HG03378 (cell line): Measurements from ENCODE around the gene CSNK2A3.

Source experiments
- ATAC-seq: cut with Tn5 transposase; IDR thresholded peaks from one replicate; pipeline ENCODE4 v1.9.1; 2021; ENCODE audit warnings: mild to moderate bottlenecking, moderate library complexity; ENCODE audit not compliant: unreplicated experiment

Gene CSNK2A3

GRCh38 chr11:11338304-11338703, 14.7 kb downstream of the CSNK2A3 start:
- no peak for ATAC-seq

GRCh38 chr11:11336664-11337063, 16.4 kb downstream of the CSNK2A3 start:
- no peak for ATAC-seq

- ATAC-seq: no peak
Observed at GRCh38 chr11:11335043-11335442, 18.0 kb downstream of the CSNK2A3 start.

- no peak for ATAC-seq
Observed at GRCh38 chr11:11334607-11335006, 18.4 kb downstream of the CSNK2A3 start.

- ATAC-seq: no peak
Observed at GRCh38 chr11:11332141-11332710, 20.8 kb downstream of the CSNK2A3 start.

- no peak for ATAC-seq
Observed at GRCh38 chr11:11329062-11329806, 23.8 kb downstream of the CSNK2A3 start.

- ATAC-seq: no peak
Observed at GRCh38 chr11:11324090-11324489, 29.0 kb downstream of the CSNK2A3 start.

GRCh38 chr11:11322101-11322500, 30.9 kb downstream of the CSNK2A3 start:
- no peak for ATAC-seq

- no peak for ATAC-seq
Observed at GRCh38 chr11:11320825-11321224, 32.2 kb downstream of the CSNK2A3 start.

- peak; percentile 63 for ATAC-seq
Observed at GRCh38 chr11:11318961-11319360, 34.1 kb downstream of the CSNK2A3 start.

- no peak for ATAC-seq
Observed at GRCh38 chr11:11318461-11318860, 34.6 kb downstream of the CSNK2A3 start.

- no peak for ATAC-seq
Observed at GRCh38 chr11:11316651-11317230, 36.3 kb downstream of the CSNK2A3 start.

- ATAC-seq: no peak
Observed at GRCh38 chr11:11313902-11314692, 39.0 kb downstream of the CSNK2A3 start.

- ATAC-seq: no peak
Observed at GRCh38 chr11:11313426-11313825, 39.6 kb downstream of the CSNK2A3 start.

- no peak for ATAC-seq
Observed at GRCh38 chr11:11312738-11313137, 40.3 kb downstream of the CSNK2A3 start.

- no peak for ATAC-seq
Observed at GRCh38 chr11:11311169-11311568, 41.9 kb downstream of the CSNK2A3 start.

GRCh38 chr11:11309906-11310305, 43.1 kb downstream of the CSNK2A3 start:
- no peak for ATAC-seq

- ATAC-seq: no peak
Observed at GRCh38 chr11:11308249-11308648, 44.8 kb downstream of the CSNK2A3 start.

GRCh38 chr11:11306855-11307254, 46.2 kb downstream of the CSNK2A3 start:
- ATAC-seq: no peak

GRCh38 chr11:11304550-11304949, 48.5 kb downstream of the CSNK2A3 start:
- ATAC-seq: no peak

- no peak for ATAC-seq
Observed at GRCh38 chr11:11302565-11302964, 50.5 kb downstream of the CSNK2A3 start.
